Measurements from ENCODE around the gene ZCWPW1. TPM values are rescaled to one million over a fixed set of nuclear protein-coding genes. Genes with fewer than 3 reads are reported as not detected.

Gene ZCWPW1
- polyA plus RNA-seq, 1 experiment = 2.2 TPM

DNA sequence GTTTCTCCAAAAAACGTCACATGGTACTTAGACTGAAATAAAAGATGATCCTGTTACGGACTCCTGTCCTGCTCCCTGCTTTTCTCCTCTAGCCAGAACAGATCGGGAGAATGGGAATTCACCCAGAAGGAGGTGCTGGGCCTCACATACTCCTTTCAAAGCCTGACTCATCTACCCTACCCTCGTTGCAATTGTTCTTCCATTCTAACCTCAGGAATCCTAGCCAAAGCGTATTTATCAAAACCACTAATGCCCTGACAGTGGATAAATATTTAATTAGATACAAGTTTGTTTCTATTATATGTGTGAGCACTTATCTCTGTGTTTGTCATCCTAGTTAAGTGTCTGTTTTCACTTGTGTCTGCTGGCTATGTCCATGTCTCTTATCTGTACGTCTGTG lies 21.7 kb downstream of the ZCWPW1 start:
- TF ChIP-seq, protein P1, sequence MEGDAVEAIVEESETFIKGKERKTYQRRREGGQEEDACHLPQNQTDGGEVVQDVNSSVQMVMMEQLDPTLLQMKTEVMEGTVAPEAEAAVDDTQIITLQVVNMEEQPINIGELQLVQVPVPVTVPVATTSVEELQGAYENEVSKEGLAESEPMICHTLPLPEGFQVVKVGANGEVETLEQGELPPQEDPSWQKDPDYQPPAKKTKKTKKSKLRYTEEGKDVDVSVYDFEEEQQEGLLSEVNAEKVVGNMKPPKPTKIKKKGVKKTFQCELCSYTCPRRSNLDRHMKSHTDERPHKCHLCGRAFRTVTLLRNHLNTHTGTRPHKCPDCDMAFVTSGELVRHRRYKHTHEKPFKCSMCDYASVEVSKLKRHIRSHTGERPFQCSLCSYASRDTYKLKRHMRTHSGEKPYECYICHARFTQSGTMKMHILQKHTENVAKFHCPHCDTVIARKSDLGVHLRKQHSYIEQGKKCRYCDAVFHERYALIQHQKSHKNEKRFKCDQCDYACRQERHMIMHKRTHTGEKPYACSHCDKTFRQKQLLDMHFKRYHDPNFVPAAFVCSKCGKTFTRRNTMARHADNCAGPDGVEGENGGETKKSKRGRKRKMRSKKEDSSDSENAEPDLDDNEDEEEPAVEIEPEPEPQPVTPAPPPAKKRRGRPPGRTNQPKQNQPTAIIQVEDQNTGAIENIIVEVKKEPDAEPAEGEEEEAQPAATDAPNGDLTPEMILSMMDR (IDR thresholded peaks at IDR 0.05; ENCODE audit: insufficient read depth, low read depth, low read length) = no peak
- CTCF ChIA-PET = interaction anchor here (0.6 to 3.7 kb wide), 15 partner anchors 9 to 281 kb away, joined by 3 to 21 read pairs (median 7); no protein-coding TSS in a partner anchor
- no peak for DNase-seq (ENCODE audit: low read depth)
- no peak overlapping the region for H3K4me3 ChIP-seq (ENCODE audit: low read depth, low read length)
- peaks cover 3% of the 10 kb centered on the region; the same call in 1 of the 2 replicates for H3K27me3 ChIP-seq (ENCODE audit: control insufficient read depth, insufficient read depth, low read length)
- POLR2A ChIA-PET = no interaction called here
- no peaks in the 10 kb centered on the region for H3K36me3 ChIP-seq (ENCODE audit: control insufficient read depth, insufficient read depth, low read length)

DNA sequence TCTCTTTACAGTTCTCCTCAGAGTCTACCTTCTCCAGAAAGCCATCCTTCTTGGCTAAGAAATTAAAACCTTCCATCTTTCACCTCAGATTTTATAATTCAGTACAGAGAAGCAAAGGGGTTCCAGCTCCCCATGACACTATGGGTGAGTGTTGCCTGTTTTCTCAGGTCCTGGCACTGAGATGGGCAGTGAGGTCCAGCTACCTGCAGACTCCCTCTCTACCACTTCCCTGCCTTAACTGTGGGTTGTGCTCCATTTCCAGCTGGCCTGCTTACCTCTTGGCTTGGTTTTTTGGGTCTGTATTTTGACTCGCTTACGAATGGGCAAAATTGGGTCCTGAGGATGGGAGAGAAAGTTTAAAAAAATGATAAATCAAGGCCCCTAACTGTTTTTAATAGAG lies 26.3 kb downstream of the ZCWPW1 start:
- Histone ChIP-seq H3K36me3 (ENCODE audit: control insufficient read depth, insufficient read depth, low read length) (no peaks in the 10 kb centered on the region), H3K4me3 (ENCODE audit: low read depth, low read length) (no peak overlapping the region), H3K27me3 (ENCODE audit: control insufficient read depth, insufficient read depth, low read length) (peaks cover 4% of the 10 kb centered on the region; the same call in 1 of the 2 replicates)
- ChIA-PET POLR2A (no interaction called here), CTCF (no interaction called here)
- TF ChIP-seq, protein P1 (IDR thresholded peaks at IDR 0.05; ENCODE audit: insufficient read depth, low read depth, low read length) = no peak
- DNase-seq (ENCODE audit: low read depth) = no peak

DNA sequence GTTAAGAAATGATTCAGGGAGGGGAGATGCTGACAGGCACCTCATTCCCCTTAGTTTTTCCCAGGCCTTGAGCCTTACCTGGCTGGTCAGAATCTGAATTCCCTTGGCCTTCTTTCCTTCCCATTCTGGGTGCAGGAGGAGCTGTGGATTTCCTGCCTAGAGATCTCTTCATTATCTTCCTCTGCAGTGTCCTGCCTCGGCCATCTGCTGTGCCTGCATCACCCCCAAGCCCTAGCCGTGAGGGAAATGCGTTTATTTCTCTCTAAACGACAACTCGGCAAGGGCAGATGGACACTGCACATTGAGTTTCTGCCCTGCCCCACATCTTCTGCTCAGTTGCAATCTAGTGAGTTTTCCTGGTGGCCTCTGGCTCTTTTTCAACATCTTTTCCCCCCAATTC lies 26.7 kb downstream of the ZCWPW1 start:
- H3K4me3 ChIP-seq (ENCODE audit: low read depth, low read length) = no peak overlapping the region
- no peak for DNase-seq (ENCODE audit: low read depth)
- TF ChIP-seq, protein P1 (IDR thresholded peaks at IDR 0.05; ENCODE audit: insufficient read depth, low read depth, low read length) = no peak
- no peaks in the 10 kb centered on the region for H3K36me3 ChIP-seq (ENCODE audit: control insufficient read depth, insufficient read depth, low read length)
- POLR2A ChIA-PET = no interaction called here
- CTCF ChIA-PET = no interaction called here
- H3K27me3 ChIP-seq (ENCODE audit: control insufficient read depth, insufficient read depth, low read length) = peaks cover 4% of the 10 kb centered on the region; the same call in 1 of the 2 replicates

DNA sequence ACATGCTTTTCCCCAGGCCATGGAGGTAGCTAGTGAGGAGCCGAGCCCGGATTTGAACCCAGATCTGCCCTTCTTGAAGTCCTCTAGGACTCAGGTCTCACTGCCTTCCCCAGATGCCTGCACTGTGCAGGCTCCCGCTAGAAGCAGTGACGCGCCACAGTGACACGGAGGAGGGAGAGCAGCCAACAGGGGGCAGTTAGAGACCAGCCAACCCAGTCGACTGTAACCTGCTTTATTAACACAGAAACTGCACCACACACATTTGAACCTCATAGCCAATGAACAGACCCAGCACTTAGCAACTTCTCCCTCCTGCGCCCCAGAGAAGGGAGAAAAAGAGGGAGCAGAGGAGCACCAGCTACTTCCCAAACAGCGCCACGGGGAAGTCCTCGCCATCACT lies 27.8 kb downstream of the ZCWPW1 start:
- no peak for DNase-seq (ENCODE audit: low read depth)
- Histone ChIP-seq H3K4me3 (ENCODE audit: low read depth, low read length) (no peak overlapping the region), H3K27me3 (ENCODE audit: control insufficient read depth, insufficient read depth, low read length) (peaks cover 4% of the 10 kb centered on the region; the same call in 1 of the 2 replicates), H3K36me3 (ENCODE audit: control insufficient read depth, insufficient read depth, low read length) (no peaks in the 10 kb centered on the region)
- TF ChIP-seq, protein P1 (IDR thresholded peaks at IDR 0.05; ENCODE audit: insufficient read depth, low read depth, low read length) = no peak
- POLR2A ChIA-PET = no interaction called here
- CTCF ChIA-PET = no interaction called here

GRCh38 chr7:100400041-100400440 lies 28.5 kb downstream of the ZCWPW1 start:
- TF ChIP-seq, protein P1 (IDR thresholded peaks at IDR 0.05; ENCODE audit: insufficient read depth, low read depth, low read length) = no peak
- no peak for DNase-seq (ENCODE audit: low read depth)
- ChIA-PET POLR2A (no interaction called here), CTCF (interaction anchor here (1.0 kb wide), 1 partner anchor 18 kb away, joined by 4 read pairs; no protein-coding TSS in a partner anchor)
- Histone ChIP-seq H3K27me3 (ENCODE audit: control insufficient read depth, insufficient read depth, low read length) (peaks cover 4% of the 10 kb centered on the region; the same call in 1 of the 2 replicates), H3K4me3 (ENCODE audit: low read depth, low read length) (no peak overlapping the region), H3K36me3 (ENCODE audit: control insufficient read depth, insufficient read depth, low read length) (no peaks in the 10 kb centered on the region)

Data from BJ (cell line).